HEK293T (cell line): ENCODE measurements around the gene KRT83.

ENCODE experiments used
- CTCF ChIA-PET: fragments of 350-600 bp; formaldehyde crosslinking; extraction: SDS; loops from one replicate; lab custom pipeline; 2021; ENCODE audit warnings: antibody characterized with exemption, inconsistent platforms; lab: Yijun Ruan, JAX
- POLR2A ChIA-PET: fragments of 350-600 bp; formaldehyde crosslinking; extraction: SDS; loops from one replicate; lab custom pipeline; 2020; ENCODE audit warnings: antibody characterized with exemption, inconsistent platforms; lab: Yijun Ruan, JAX
- DNase-seq: peaks from one replicate; pipeline ENCODE4 v3.0.0; 2012; ENCODE audit warnings: mixed read lengths; ENCODE audit errors: extremely low spot score
- ARNT ChIP-seq: fragments of 450-650 bp; IDR thresholded peaks from 2 replicates; pipeline ENCODE4 v1.6.1; 2017; ENCODE audit warnings: mild to moderate bottlenecking
- BHLHE40 ChIP-seq: fragments of 450-650 bp; IDR thresholded peaks from 2 replicates; pipeline ENCODE4 v1.6.1; 2016; ENCODE audit warnings: mild to moderate bottlenecking, moderate library complexity, borderline replicate concordance
- CTBP1 ChIP-seq: fragments of 450-650 bp; IDR thresholded peaks from 2 replicates; pipeline ENCODE4 v1.6.1; 2016; ENCODE audit warnings: borderline replicate concordance
- ELF4 ChIP-seq: fragments of 450-650 bp; IDR thresholded peaks from 2 replicates; pipeline ENCODE4 v1.6.1; 2017; ENCODE audit warnings: antibody characterized with exemption
- FOXA1 ChIP-seq: fragments of 450-650 bp; IDR thresholded peaks from 2 replicates; pipeline ENCODE4 v1.6.1; 2016; ENCODE audit warnings: mild to moderate bottlenecking
- FOXK2 ChIP-seq: fragments of 450-650 bp; IDR thresholded peaks from 2 replicates; pipeline ENCODE4 v1.6.1; 2016; ENCODE audit warnings: mild to moderate bottlenecking
- FOXM1 ChIP-seq: fragments of 450-650 bp; IDR thresholded peaks from 2 replicates; pipeline ENCODE4 v1.6.1; 2017; ENCODE audit warnings: mild to moderate bottlenecking, borderline replicate concordance
- HDGF ChIP-seq: fragments of 450-650 bp; IDR thresholded peaks from 2 replicates; pipeline ENCODE4 v1.6.1; 2017; ENCODE audit warnings: antibody characterized with exemption, borderline replicate concordance
- L3MBTL2 ChIP-seq: fragments of 450-650 bp; conservative IDR thresholded peaks from 2 replicates; pipeline ENCODE4 v1.6.1; 2016; ENCODE audit warnings: mild to moderate bottlenecking
- LEF1 ChIP-seq: fragments of 450-650 bp; IDR thresholded peaks from 2 replicates; pipeline ENCODE4 v1.6.1; 2017; ENCODE audit warnings: mild to moderate bottlenecking, borderline replicate concordance
- NFRKB ChIP-seq: fragments of 450-650 bp; IDR thresholded peaks from 2 replicates; pipeline ENCODE4 v1.6.1; 2016; ENCODE audit warnings: mild to moderate bottlenecking, moderate library complexity
- SP1 ChIP-seq: fragments of 450-650 bp; IDR thresholded peaks from 2 replicates; pipeline ENCODE4 v1.6.1; 2017
- SUZ12 ChIP-seq: fragments of 450-650 bp; IDR thresholded peaks from 2 replicates; pipeline ENCODE4 v1.6.1; 2016; ENCODE audit warnings: mild to moderate bottlenecking
- TARDBP ChIP-seq: fragments of 450-650 bp; IDR thresholded peaks from 2 replicates; pipeline ENCODE4 v1.6.1; 2016
- ZNF384 ChIP-seq: fragments of 450-650 bp; IDR thresholded peaks from 2 replicates; pipeline ENCODE4 v1.6.1; 2016
- TF ChIP-seq, protein P1 (sequence below): fragments of 450-650 bp; IDR thresholded peaks from 2 replicates; pipeline ENCODE4 v1.6.1; 2016

KRT83 gene

DNA sequence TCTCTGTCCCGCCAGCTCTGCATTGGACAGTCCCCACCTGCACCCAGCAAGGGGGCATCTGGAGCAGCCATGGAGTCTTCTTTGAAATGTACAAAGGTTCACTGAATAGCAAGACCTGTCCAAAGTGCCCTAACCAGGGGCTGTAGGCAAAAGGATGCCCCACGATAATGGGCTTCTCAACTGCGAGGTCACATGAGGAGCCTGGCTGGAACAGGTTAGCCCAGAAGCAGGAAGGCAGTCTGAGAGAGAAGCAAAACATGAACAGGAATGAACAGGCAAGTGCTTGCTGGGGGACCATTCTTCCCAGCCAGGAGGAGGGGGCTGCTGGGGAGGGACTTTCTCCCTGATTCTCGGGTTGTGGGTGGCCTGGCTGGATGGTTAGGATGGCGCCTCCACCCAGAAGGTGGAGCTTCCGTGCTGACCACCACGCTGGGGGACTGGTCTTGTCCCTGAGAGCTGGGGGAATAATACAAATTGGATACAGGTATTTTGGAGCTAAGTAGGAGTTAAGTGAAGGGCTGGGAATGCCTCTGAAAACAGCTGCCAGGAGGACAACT, 39.0 kb upstream of the KRT83 start:
- CTCF ChIA-PET = no interaction called here
- POLR2A ChIA-PET = no interaction called here
- DNase-seq = no peak
- no peak for TF ChIP-seq L3MBTL2
- no peak for TF ChIP-seq CTBP1
- TF ChIP-seq BHLHE40 = no peak
- TF ChIP-seq, protein P1, sequence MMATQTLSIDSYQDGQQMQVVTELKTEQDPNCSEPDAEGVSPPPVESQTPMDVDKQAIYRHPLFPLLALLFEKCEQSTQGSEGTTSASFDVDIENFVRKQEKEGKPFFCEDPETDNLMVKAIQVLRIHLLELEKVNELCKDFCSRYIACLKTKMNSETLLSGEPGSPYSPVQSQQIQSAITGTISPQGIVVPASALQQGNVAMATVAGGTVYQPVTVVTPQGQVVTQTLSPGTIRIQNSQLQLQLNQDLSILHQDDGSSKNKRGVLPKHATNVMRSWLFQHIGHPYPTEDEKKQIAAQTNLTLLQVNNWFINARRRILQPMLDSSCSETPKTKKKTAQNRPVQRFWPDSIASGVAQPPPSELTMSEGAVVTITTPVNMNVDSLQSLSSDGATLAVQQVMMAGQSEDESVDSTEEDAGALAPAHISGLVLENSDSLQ = no peak
- TF ChIP-seq FOXK2 = no peak
- TF ChIP-seq SUZ12 = no peak
- TF ChIP-seq LEF1 = no peak
- TF ChIP-seq TARDBP = no peak
- TF ChIP-seq ARNT = no peak
- no peak for TF ChIP-seq FOXA1
- no peak for TF ChIP-seq ELF4
- TF ChIP-seq ZNF384 = no peak
- no peak for TF ChIP-seq SP1
- no peak for TF ChIP-seq HDGF
- no peak for TF ChIP-seq FOXM1
- no peak for TF ChIP-seq NFRKB

DNA sequence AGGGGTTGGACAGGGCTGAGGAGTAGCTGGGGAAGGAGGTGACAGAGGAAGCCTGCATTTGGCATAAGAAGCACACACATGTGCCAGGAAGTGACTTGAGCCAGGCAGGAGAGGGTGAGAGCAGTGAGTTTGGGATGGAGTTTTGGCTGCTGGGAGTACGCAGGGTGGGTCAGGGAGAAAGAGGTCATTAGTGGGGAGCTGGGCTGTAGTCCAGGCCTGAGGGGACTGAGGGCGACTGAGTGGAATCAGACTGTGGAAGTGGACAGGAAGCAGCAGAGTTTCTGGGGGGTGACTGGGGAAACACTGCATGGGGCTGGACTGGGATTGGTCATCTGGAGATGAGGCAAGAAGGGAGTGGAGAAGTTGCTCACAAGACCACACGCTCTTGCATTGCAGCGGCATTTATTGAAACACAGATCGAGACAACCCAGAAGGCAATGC, 38.4 kb upstream of the KRT83 start:
- TF ChIP-seq HDGF (no peak), FOXM1 (no peak), LEF1 (no peak), ELF4 (no peak)
- TF ChIP-seq, protein P1 = no peak
- DNase-seq = no peak
- ChIA-PET CTCF (no interaction called here), POLR2A (no interaction called here)

DNA sequence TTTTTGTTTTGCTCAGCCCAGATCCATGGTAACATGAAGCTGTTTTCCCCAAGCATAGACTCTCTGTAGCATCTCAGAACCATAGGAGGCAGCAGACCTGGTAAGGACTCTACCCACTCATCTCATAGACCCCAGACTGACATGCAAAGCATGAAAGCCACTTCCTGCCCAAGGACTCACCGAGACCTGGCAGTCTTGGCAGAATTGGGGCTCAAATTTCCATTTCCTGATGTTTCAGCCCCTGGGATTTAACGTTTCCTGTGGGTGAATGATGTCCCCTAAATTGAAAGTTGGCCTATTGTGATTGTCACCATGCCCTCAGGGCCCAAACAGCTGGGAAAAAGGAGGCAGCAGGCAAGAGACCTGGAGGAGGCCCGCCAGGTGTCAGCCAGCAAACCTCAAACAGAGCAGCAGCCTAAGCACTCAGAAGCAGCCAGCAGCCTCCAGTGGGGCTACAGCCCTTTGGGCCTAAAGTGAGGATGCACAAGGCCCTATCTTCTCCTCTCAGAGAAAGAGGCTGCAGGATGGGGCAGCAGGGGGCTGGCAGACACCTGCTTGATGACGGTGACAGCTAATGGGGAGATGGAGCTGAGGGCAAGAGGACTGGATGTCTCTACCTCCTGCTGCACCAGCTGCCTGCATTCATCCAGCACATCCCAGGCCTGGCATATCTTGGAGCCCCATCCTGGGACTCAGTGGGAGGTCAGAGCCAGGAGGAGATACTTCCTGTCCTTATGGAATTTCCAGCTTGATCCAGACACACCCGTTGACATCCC, 37.6 kb upstream of the KRT83 start:
- TF ChIP-seq CTBP1 = no peak
- TF ChIP-seq SUZ12 = no peak
- TF ChIP-seq, protein P1 = no peak
- TF ChIP-seq FOXK2 = no peak
- no peak for TF ChIP-seq SP1
- no peak for TF ChIP-seq HDGF
- TF ChIP-seq FOXM1 = no peak
- no peak for TF ChIP-seq ARNT
- TF ChIP-seq L3MBTL2 = no peak
- TF ChIP-seq LEF1 = no peak
- no peak for TF ChIP-seq FOXA1
- TF ChIP-seq ZNF384 = no peak
- TF ChIP-seq TARDBP = no peak
- no peak for TF ChIP-seq NFRKB
- no peak for TF ChIP-seq BHLHE40
- no peak for TF ChIP-seq ELF4
- no peak for DNase-seq
- ChIA-PET CTCF (interaction anchor here (1.1 kb wide), 1 partner anchor 80 kb away, joined by 3 read pairs; no protein-coding TSS in a partner anchor), POLR2A (no interaction called here)

DNA sequence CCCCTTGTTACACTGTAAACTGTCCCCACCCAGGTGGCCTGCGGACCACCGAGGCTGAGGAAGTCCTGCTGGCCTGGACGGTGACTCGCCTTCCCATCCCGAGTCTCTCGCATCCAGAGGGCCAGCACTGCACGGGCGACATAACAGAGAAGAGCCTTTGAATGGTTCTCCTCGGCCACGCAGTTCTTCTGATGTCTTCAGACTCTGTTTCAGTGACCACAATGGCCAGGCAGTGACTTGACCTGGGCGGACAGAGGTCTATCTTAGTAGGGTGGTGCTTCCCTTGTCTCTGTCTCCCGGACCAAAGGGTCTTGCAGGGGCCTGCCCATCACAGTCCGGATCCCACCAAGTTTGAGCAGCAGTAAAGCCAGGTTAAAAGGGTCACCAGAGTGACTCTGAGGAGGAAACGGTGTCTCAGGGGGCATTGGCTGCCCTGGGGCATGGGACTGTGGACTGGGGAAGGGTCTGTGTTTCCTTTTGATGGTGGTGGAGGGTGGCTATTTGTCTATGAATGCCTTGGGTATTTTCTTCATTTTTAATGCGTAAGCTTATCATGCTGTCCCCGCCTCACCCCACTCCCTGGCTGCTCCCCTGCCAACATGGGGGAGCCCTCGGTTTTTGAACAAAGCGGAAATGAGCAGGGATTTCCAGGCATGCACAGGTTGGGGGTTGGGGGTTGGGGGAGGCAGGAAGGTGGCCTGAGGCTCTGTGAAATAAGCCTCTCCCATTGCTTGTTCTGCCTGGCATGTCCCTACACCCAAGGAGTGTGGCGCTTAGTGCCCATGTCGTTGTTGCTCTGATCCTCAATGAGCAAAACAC, 35.8 kb upstream of the KRT83 start:
- TF ChIP-seq L3MBTL2 (no peak), ZNF384 (no peak), SUZ12 (no peak), LEF1 (no peak)

DNA sequence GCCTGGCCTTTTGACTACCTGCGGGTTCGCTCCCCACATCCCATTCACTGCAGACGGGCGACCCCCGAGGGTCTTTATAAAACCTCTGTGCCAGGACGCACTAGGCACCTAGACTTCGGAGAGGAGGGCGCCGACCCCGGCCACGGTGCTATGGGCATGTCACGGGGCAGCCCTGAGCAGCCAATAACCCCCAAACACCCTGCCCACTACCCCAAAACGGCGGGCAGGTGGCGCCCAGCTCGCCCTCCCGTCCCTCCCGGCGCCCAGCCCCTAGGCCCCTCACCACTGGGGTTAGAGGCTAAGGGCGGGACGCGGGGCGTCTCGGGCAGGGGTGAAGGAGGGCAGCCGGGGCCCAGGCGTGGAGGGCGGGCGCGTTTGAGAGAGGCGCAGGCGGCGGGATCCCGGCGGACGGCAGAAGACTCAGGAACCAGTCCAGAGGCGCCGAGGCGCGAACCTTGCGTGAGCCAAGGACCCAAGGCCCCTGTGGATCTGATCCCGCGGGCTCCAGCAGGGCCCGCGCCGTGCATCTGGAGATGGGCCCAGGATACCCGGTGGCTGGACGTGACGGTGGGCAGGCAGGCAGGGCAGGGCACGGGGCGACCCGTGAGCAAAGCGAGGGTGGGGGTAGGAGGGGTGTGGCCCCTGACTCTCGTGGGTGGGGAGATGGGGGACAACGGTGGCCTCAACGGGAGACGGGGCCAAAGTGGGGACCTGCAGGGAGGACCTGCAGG, 35.0 kb upstream of the KRT83 start:
- ChIA-PET POLR2A (no interaction called here), CTCF (no interaction called here)
- no peak for DNase-seq
- TF ChIP-seq HDGF (no peak), ELF4 (no peak), BHLHE40 (no peak), SUZ12 (no peak), L3MBTL2 (no peak), TARDBP (no peak), FOXK2 (no peak), SP1 (no peak), FOXA1 (no peak), ARNT (no peak), LEF1 (no peak), FOXM1 (no peak)
- TF ChIP-seq, protein P1 = no peak

More for the DNA sequence above, 35.8 kb upstream of the KRT83 start:
- CTCF ChIA-PET = no interaction called here
- POLR2A ChIA-PET = no interaction called here
- DNase-seq = no peak
